Parathyroid adenoma (tissue), 2 donors: Measurements from ENCODE around the gene TMX2.

ENCODE experiments used
- H2AFZ ChIP-seq: fragments of 300-600 bp; sonication (generic); one replicate; pipeline ENCODE4 v1.7.0; 2017; ENCODE audit warnings: antibody characterized with exemption, mild to moderate bottlenecking
- H3K27ac ChIP-seq: fragments of 300-600 bp; sonication (generic); one replicate; pipeline ENCODE4 v1.7.0; 2017
- H3K27me3 ChIP-seq: fragments of 300-600 bp; sonication (generic); one replicate; pipeline ENCODE4 v1.7.0; 2017; ENCODE audit warnings: low read length; ENCODE audit not compliant: control insufficient read depth, insufficient read depth
- H3K36me3 ChIP-seq: fragments of 300-600 bp; sonication (generic); one replicate; pipeline ENCODE4 v1.7.0; 2017; ENCODE audit warnings: low read length; ENCODE audit not compliant: control insufficient read depth, insufficient read depth
- H3K4me1 ChIP-seq: fragments of 300-600 bp; sonication (generic); one replicate; pipeline ENCODE4 v1.7.0; 2017; ENCODE audit warnings: control low read depth
- H3K4me2 ChIP-seq: fragments of 300-600 bp; sonication (generic); one replicate; pipeline ENCODE4 v1.7.0; 2017; ENCODE audit warnings: low read length
- H3K4me3 ChIP-seq: fragments of 300-600 bp; sonication (generic); one replicate; pipeline ENCODE4 v1.7.0; 2017; ENCODE audit warnings: low read depth, low read length
- H3K79me2 ChIP-seq: fragments of 300-600 bp; sonication (generic); one replicate; pipeline ENCODE4 v1.7.0; 2017; ENCODE audit warnings: control low read depth
- H3K9ac ChIP-seq: fragments of 300-600 bp; sonication (generic); one replicate; pipeline ENCODE4 v1.7.0; 2017; ENCODE audit warnings: mild to moderate bottlenecking
- H3K9me3 ChIP-seq: fragments of 300-600 bp; sonication (generic); one replicate; pipeline ENCODE4 v1.7.0; 2017; ENCODE audit warnings: low read length; ENCODE audit not compliant: control insufficient read depth
- CTCF ChIP-seq: fragments of 300-600 bp; sonication (generic); IDR thresholded peaks from one replicate; pipeline ENCODE4 v1.7.0; 2017; ENCODE audit warnings: antibody characterized with exemption, mild to moderate bottlenecking
- donor health status: primary hyperparathyroidism.

TMX2 gene

GRCh38 chr11:57712256-57713150 lies at the start of gene TMX2:
Gene TMX2, plus strand, starts transcription at chr11:57712593. Its CDS starts 26 bp downstream, at chr11:57712619.
- H3K79me2 ChIP-seq: peaks cover 31% of the 10 kb centered on the region
- H3K9ac ChIP-seq: peak within 1 kb of the TSS; percentile 21
- no peaks in the 10 kb centered on the region for H3K36me3 ChIP-seq
- TF ChIP-seq CTCF: no peak
- H3K4me1 ChIP-seq: peaks cover 6% of the 10 kb centered on the region
- peak within 1 kb of the TSS; percentile 73 for H3K4me2 ChIP-seq
- no peaks in the 10 kb centered on the region for H3K27me3 ChIP-seq
- peak within 1 kb of the TSS; percentile 94 for H3K4me3 ChIP-seq
- H2AFZ ChIP-seq: peak within 1 kb of the TSS; percentile 85
- H3K27ac ChIP-seq: peak within 1 kb of the TSS; percentile 86
- no peaks in the 10 kb centered on the region for H3K9me3 ChIP-seq

GRCh38 chr11:57662893-57663292 lies 49.5 kb upstream of the TMX2 start:
- no peaks in the 10 kb centered on the region for H3K9me3 ChIP-seq
- H3K4me3 ChIP-seq: no peak overlapping the region
- no peak overlapping the region for H2AFZ ChIP-seq
- no peaks in the 10 kb centered on the region for H3K4me1 ChIP-seq
- no peak for TF ChIP-seq CTCF
- H3K4me2 ChIP-seq: no peak overlapping the region
- H3K27me3 ChIP-seq: no peaks in the 10 kb centered on the region
- H3K36me3 ChIP-seq: no peaks in the 10 kb centered on the region
- H3K27ac ChIP-seq: no peak overlapping the region
- peaks cover 2% of the 10 kb centered on the region for H3K79me2 ChIP-seq
- H3K9ac ChIP-seq: no peak overlapping the region

- Histone ChIP-seq H3K4me2 (no peak overlapping the region), H3K27ac (no peak overlapping the region), H3K9ac (no peak overlapping the region), H3K36me3 (no peaks in the 10 kb centered on the region), H3K4me3 (no peak overlapping the region), H3K27me3 (no peaks in the 10 kb centered on the region), H3K9me3 (no peaks in the 10 kb centered on the region), H3K4me1 (peaks cover 1% of the 10 kb centered on the region), H2AFZ (no peak overlapping the region), H3K79me2 (peaks cover 2% of the 10 kb centered on the region)
- no peak for TF ChIP-seq CTCF
Observed at GRCh38 chr11:57663975-57664374, 48.4 kb upstream of the TMX2 start.

- Histone ChIP-seq H3K9ac (peak overlapping the region; percentile 63), H3K36me3 (no peaks in the 10 kb centered on the region), H3K79me2 (peaks cover 7% of the 10 kb centered on the region), H2AFZ (peak overlapping the region; percentile 91), H3K4me1 (peaks cover 2% of the 10 kb centered on the region), H3K4me2 (peak overlapping the region; percentile 86), H3K27me3 (no peaks in the 10 kb centered on the region), H3K4me3 (peak overlapping the region; percentile 83), H3K9me3 (no peaks in the 10 kb centered on the region), H3K27ac (peak overlapping the region; percentile 99)
- TF ChIP-seq CTCF: no peak
Observed at GRCh38 chr11:57667117-57667735, 45.2 kb upstream of the TMX2 start.
